GM19438 (cell line): Measurements from ENCODE around the gene POLD4.

ENCODE experiments used
- ATAC-seq: cut with Tn5 transposase; IDR thresholded peaks from one replicate; pipeline ENCODE4 v1.9.1; 2021; ENCODE audit warnings: low read depth; ENCODE audit not compliant: unreplicated experiment

The POLD4 gene

DNA sequence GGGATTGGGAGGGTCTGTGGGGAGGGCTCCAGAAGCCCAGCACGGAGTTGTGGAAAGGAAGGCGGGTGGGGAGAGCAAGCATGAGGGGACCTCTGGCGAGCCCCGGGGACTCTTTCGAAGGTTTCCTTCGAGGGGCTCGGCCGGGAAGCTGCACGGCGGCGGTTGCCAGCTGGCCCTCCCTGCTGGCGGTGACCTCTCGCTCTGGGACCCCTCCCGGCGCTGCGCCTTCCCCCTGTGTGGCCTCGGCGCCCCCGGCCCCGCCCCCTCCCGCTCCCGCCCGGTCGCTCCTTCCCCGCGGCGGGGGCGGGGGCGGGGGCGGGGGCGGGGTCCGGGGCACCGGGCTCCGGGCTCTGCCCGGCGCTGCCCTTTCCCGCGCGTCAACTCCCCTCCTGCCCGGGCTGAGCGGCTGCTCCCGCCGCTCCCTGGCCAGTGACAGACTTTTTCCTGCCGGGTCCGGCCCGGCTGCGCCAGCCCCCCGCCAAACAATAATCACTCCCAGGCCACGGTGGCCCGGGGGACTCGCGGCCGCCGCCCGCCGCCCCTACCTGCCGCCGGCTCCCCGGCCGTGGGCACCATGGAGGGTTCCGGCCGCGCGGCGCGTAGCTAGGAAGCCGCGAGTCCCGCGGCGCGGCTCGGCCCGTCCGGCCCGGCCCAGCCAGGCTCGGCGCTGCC lies 19.1 kb upstream of the POLD4 start:
- ATAC-seq = no peak

- ATAC-seq = no peak
Measured at GRCh38 chr11:67371911-67372320, 18.6 kb upstream of the POLD4 start.

DNA sequence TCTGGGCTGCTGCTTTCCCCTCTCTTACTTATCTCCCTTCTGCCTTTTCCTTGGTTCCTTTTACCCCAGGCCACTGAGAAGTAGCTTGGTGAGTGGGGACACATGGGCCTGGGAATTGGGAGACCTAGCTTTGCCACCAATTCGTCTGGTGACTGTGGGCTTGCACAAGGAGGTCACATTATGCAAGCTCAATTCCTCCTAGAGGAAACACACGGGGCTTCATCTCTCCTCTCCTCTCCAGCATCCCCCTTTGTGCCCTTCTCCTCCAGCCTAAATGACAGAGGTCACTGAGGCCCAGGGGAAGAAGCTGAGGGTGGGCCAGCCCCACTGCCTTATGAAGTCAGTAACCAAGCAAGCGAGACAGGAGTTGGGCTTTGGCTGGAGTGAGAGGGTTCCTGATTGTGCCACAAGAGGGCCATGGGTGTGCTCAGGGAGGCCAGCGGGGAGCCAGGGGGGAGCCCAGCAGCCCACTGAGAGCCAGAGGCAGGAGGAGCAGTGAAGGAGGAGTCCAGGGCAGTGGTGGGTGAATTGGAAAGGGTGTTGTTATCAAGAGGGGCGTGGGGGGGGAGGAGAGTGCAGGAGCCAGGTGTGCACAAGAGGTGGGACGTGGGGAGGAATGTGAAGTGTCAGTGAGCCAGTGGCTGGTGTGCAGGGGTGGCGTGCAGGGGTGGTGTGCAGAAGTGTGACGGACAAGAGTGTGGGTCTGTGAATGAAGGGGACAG lies 18.0 kb upstream of the POLD4 start:
- ATAC-seq = no peak

DNA sequence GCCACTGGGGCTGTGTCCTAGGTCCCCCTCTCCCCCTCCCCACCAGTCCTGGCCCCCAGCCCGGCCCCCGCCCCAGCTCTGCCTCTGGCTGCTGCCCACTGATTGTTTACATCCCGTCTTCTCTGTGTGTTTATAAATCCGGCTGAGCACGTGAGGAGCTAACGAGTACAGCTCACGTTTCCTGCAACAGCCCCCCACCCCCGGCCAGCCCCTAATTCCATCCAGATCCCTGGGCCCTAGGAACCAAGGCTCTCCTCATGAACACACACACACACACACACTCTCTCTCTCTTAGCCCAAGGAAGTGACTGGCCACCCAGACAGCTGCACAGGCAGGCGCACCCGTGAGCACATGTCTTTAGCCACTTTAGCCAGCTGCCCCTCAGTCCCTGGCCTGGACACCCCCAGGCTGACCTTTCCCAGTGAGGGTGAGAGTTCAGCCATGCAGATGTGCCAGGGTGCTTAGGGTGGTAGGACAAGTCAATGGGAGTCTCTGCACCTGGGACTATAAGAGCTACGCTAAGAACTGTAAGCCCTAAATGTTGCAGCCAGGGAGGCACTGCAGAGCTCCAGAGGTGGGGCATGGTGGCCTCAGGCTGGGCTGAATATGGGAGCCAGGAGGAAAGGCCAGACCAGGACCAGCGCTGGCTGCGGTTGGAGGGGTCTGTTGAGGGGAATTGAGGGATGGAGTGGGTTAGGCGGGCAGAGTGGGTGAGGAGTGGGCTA lies 17.2 kb upstream of the POLD4 start:
- ATAC-seq = no peak

DNA sequence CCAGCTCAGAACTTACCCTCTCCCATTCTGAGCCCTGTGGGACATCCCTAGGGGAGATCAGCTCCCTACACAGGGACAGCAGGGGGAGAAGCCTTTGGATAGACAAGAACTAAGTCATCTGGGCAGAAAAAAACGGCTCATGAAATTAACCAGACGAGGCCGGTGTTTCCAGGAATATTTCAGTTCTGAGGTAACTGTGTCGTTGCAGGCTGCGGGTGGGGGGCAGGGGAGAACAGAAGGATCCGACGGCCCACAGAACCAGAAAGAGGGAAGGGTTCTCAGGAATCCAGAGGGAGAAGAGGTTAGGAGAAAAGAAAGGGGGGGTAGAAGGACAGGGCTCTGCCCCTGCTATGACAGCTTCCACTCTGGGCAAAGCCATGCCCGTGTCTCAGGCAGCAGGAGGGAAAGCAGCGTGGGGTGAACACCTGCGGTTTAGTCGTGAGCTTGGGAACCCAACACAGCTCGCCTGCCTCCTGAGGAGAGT lies 16.5 kb upstream of the POLD4 start:
- no peak for ATAC-seq

DNA sequence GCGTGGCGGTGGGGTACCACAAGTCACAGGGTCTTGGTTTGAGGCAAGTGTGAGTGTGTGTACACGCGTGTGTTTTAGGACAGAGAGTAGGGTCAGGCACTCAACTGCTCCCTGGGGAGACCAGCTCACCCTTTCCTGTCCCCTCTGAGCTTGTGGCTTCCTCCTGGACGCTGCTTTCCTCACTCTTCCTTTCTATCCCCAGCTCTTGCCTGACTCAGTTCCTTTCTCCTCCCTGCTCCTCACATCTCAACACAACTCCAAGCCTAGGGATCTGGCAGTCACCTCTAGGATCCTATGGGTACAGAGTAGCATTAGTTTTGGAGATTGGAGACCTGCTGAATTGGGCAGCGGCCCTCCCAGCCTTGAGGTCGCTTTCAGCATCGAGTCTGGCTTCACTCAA lies 15.9 kb upstream of the POLD4 start:
- no peak for ATAC-seq

DNA sequence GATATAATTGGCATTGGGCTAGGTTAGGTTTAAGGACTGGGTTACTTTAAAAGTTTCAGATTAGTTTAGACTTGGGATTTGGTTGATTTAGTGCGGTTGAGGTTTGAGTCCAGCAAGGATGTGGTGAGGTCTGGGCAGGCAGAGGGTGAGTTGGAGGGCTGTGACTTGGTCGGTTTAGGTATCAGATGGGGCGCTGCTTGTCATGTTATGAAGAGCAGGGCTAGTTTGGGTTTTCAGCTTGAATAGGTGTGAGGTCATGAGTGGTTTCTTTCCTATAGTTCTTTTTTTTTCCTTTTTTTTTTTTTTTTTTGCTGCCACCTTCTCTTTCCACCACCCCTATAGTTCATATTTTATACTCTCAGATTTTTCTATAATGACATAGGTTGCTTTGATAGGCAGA lies 15.3 kb upstream of the POLD4 start:
- ATAC-seq = no peak

- ATAC-seq = no peak
Measured at GRCh38 chr11:67367761-67368227, 14.4 kb upstream of the POLD4 start.

DNA sequence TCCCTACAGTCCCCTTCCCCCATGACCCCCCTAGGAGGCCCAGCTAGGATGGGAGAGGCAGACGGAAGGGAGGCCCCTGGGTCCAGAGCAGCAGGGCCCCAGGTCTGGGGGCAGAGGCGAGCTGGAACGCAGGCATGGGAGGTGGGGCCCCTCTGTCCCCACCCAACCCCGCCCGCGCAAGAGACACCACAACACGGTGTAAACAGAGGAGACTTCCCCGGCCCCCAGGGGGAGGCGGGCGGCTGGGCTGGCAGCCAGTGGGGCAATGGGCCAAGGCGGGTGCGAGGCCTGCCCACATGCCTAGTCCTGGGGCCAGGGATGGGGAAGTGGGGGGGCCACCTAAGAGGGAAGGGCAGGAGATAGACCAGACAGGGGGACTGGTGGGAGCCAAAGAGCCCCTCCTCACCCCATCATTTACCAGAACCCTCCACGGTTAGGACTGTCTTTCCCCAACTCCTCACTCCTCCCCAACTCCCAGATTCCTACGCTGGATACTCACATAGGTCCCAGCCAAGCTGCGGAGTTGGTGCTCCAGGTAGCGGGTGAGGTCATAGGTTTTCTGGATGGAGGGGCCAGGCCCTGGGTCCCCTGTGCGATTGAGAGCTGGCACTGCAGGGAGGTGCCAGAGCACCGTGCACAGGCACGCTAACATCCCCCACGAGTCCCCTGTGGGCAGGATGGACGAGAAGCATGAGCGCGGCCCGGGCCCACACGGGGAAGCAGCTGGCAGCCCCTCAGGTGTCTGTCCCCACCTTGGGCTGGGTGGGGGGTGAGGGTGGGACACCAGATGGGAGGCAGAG lies 13.8 kb upstream of the POLD4 start:
- no peak for ATAC-seq

DNA sequence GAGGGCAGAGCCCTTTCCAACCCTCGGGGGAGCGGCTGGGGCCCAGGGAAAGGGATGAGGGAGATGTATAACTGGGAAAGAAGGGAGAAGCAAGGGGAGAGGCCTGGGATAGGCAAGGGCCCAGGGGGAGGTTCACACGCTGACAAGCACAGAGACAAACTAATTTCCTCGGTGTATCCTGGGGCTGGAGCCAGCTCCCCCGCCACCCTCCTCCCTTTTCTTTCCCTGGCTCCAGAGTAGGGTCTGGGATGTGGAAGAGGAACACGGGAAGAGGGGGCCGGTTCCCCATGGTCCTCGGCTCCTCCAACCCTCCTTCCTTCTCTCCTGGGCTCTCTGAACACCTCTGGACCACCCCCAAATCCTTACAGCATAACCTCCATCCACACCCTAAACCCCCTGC lies 13.2 kb upstream of the POLD4 start:
- no peak for ATAC-seq

GRCh38 chr11:67365736-67366444 lies 12.5 kb upstream of the POLD4 start:
- no peak for ATAC-seq

DNA sequence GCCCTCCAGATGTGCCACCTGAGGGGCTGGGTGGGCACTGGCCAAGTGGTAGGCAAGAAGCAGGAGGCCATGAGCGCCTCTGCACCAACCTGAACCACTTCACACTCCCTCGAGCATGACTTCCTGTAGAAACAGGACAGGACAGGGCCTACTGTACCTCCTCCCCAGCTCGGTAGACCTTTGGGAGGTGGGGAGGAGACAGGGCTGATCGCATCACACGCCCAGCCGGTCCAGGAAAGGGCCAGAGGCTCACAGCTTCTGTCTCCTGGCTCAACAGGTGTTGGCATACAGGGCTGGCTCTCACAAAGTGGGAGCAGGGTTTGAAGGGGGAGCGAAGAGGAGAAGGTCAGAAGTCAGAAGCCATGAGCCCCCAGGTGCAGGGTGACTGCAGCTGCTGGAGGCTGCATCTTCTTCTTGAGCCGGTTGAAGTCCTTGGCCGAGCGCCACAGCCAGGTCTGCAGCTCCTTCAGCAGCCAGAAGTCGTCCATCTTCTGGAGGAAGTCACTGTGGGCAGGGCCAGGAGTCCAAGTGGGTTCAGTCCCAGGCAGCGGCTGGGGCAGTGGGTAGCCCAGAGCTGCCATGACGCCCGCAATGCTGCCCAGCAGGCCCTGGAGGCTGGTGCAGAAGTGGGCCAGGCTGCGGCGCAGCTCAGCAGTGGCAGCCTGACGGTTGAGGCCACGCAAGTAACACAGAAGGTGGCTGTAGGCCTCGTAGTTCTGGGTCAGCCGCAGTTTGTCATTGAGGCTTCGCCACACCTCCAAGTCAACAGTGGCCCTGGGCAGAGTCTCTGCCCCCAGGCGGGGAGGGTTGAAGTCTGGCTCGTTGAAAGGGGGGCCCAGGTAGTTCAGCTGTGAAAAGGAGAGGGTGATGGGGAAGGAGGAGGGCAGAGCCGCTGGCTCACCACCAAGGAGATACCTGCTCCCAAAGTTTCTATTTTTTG lies 11.7 kb upstream of the POLD4 start:
- no peak for ATAC-seq

- no peak for ATAC-seq
Measured at GRCh38 chr11:67364169-67364568, 10.8 kb upstream of the POLD4 start.

DNA sequence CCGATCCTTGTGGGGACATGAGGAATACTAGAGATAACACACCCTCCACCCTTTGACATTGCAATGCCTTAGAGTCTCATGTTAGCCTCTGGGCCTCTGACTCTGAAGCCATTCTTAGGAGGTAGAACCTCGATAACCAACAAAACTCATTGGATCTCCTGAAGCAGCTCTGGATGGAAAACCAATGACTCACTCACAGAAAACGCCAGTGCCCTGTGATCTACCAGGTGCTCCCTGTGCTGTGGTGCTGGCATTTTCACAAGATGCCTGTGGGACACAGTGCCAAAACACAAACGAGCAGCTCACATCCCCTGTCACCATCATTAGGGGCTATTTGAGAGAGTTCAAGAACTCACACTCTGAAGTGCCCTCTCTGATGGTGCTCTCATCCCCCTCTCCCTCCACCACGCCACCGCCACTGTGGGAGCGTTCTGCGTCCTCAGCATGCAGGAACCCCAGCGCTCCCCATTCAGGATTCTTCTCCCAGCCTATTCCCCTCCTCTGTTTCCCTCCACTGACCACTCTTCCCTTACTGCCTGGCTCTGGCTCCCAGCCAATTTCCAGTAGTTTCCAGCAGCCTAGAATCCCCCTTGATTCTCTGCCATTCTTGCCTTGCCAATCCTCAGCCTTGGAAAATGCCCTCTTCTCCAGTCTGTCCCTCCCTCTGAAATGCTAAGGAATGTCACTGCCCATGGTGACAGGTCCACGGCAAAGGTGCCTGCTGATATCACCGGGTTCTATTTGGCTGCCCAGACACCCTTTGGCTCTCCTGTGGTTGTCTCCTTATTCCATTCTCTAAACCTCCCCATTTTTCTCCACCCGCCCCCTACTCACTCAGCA lies 4.7 kb upstream of the POLD4 start:
- no peak for ATAC-seq

GRCh38 chr11:67356864-67357561 lies 3.7 kb upstream of the POLD4 start:
- ATAC-seq = no peak

DNA sequence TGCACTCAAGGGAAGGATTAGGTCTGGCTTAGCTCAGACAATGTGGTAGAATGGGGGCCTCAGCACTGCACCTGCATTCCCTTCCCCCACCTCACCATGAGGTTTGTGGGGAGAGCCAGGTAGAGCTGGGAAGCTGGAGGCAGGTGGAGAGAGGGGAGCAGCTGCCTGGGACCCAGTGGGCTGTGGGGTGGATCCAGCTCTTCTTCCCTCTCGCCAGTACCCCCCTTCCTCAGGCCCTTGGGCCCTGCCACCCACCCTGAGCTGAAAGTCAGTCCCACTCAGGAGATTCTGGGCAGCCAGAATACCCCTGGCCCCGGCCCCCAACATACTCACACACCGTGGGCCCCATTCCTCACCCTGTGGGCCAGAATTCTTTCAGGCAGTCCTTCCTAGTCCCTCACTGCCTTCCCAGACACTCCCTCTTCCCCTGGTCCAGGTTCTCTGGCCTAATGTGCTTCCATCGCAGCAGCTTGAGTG lies 3.1 kb upstream of the POLD4 start:
- ATAC-seq = no peak

DNA sequence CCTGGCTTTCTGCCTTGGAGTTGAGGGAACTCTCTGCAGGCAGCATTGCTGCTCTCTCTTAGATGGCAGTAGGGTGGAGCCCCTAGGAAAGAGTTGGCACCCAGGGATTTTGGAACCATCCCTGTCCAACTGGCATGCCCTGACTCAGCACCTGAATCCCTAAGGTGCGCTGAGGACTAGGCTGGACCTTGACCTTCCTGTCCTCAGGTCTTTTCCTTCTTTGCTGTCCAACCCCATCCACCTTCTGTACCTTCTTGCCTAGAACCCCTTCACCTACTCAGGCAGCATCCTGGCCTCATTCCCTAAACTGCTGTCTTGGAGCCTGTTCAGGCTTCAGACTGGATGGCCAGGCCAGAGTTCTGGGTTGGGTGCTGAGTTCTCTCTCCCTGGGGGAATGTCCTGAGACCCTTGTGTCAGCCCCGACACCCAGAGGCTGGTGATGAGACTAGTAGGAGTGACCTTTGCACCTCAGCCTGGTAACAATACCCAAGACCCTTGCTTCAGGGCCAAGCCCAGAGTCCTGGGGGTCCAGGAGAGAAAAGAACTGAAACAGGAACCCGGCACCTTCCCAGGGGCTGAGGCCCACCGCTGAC lies 2.5 kb upstream of the POLD4 start:
- no peak for ATAC-seq
